GM21526 (cell line): ENCODE data around the gene GPI.
"Not testable (repeated sequence)": the region's sequence is repeated elsewhere in the genome, so short reads cannot be mapped to it uniquely, and the experiment has no call there.

Experiments
- ATAC-seq: cut with Tn5 transposase; IDR thresholded peaks from one replicate; pipeline ENCODE4 v1.9.1; 2021; ENCODE audit warnings: moderate library complexity; ENCODE audit not compliant: unreplicated experiment, low FRiP score

GPI gene

DNA sequence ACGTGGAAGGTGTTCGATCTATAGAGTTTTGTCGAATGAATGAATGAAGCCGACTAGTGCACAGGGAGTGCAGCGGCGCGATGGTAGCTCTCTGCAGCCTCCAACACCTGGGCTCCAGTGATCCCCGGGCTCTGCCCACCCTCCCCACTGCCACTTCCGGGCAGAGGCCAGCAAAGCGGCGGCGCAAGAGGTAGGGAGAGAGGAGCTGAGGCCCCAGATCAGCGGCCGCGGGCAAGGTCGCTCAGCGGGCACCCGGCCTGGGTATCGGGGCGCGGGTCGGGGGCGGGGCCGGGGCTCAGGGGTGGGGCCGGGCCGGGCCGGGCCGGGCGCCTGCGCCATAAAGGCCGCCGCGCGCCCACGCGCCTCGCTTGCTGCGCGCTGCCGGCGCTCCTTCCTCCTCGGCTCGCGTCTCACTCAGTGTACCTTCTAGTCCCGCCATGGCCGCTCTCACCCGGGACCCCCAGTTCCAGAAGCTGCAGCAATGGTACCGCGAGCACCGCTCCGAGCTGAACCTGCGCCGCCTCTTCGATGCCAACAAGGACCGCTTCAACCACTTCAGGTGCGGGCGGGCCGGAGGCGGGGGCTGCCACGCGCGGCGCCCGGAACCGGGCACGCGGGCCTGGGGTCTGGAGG, at the start of gene GPI:
Gene GPI, plus strand, starts transcription at position 367 of the 633 bp plus-strand sequence. Its CDS starts 71 bp downstream, at position 438.
- peak; percentile 60 for ATAC-seq

GRCh38 chr19:34316247-34316646, 48.7 kb upstream of the GPI start:
- ATAC-seq: no peak

DNA sequence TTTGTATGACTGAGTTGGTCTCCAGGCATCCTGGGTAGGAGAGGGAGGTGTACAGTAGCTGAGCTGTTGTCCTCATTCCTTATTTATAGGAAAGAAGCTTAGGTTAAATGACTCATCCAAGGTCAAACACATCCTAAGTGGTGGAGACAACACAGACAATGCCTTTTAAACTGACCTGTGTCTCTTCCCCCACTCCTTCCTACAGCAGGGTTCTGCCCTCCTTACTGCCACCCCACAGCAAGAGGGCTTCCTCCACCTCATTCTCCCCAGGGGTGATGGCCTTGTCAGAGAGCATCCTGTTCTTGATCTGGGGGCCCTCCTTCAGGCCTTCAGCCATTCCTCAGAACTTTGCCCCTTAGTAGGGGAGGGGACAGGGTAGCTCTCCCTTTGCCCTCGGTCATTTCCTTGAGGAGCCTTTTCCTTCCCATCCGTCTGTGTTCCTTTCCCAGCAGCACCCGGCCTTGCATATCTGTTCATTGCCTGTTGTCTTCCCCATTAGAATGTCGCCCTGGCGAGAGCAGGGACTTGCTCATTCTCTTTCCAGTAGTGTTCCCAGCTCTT, 48.2 kb upstream of the GPI start:
- no peak for ATAC-seq

GRCh38 chr19:34317311-34317927, 47.6 kb upstream of the GPI start:
- ATAC-seq: no peak

GRCh38 chr19:34319230-34319585, 45.8 kb upstream of the GPI start:
- ATAC-seq: no peak

- no peak for ATAC-seq
Measured at GRCh38 chr19:34319785-34320184, 45.2 kb upstream of the GPI start.

DNA sequence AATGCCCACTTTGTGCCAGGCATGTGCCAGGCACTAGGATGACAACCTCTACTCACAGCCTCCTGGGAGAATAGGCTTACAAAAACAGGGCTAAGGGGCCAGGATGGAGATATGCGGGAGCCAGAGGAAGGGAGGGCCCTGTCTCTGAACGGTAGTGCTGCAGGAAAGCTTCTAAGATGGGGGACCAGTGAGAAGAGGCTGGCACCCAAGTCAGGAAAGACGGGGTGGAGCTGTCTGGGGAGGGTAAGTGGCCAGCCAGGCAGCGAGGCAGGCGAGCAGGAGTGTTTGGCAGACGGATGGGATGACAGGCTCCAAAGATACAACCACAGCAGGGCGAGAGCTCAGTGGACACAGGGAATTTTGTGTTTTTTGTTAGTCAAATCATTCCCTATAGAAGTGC, 44.7 kb upstream of the GPI start:
- ATAC-seq: no peak

- no peak for ATAC-seq
Measured at GRCh38 chr19:34321735-34322134, 43.3 kb upstream of the GPI start.

DNA sequence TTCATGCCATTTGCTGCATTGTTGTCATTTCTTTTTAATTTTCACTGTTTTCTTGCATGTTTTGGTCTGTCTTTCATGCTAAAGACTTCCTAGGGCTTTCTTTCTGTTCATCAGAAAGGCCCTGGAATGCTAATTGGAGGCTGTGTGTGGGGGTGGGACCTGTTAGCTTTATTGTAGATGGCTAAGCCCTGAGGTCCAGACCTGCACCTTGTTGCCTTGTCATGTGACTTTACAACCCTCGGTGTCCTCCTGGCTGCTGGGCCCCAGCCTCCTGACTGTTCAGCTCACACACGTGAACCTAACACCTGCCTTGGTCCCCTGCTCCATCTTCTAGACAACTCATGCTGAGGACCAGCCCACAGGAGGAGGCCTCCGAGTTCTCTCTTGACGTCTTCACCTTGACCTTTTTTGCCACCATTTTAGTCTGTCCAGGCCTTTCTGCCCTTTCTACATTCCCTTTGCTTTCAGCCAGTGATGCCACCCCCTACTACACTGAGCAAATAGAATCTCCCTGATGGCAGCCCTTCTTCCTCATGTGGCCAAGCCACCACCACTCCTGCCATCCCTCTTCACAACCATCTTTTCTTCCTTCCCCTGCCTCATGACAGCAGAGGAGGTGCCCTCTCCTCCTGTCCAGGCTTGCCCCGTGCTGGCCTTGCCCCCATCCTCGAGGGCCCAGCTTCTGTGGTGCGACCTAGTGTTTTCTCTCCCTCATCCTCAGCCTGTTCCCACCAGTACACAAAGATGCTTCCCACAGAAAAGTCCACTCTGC, 41.4 kb upstream of the GPI start:
- ATAC-seq: no peak

DNA sequence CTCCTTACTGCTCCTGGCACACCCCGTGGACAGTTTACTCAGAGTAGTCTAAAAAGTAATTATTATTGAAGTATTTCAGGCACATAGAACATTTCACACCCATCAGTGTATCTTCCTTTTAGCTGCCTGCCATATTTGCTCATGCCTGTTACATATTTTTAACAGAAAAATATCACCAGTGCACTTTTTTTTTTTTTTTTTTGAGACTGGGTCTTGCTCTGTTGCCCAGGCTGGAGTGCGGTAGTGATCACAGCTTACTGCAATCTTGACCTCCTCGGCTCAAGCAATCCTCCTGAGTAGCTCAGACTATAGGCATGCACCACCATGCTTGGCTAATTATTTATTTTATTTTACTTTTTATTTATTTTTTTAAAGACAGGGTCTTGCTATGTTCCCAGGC, 40.7 kb upstream of the GPI start:
- ATAC-seq: no peak

- no peak for ATAC-seq
Measured at GRCh38 chr19:34325181-34325580, 39.8 kb upstream of the GPI start.

- ATAC-seq: no peak
Measured at GRCh38 chr19:34325981-34326787, 38.8 kb upstream of the GPI start.

- ATAC-seq: no peak
Measured at GRCh38 chr19:34327851-34328250, 37.1 kb upstream of the GPI start.

- no peak for ATAC-seq
Measured at GRCh38 chr19:34328982-34329381, 36.0 kb upstream of the GPI start.

DNA sequence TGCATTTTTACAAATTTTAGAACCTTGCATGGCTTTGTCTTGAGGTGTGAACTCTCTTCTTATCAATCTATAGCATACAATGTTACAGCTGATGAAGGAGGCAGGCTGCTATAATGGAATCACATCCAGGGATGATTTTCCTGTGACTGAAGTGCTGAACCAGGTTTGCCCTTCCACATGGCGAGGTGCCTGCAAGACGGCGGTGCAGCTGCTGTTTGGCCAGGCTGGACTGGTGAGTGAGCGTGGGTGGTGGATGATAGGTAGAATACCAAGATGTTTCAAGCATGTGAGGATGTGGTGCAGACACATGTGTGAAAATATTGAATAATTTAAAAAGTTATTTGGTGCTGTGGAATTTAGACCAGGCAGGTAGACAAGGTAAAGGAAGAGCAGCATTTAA, 34.9 kb upstream of the GPI start:
- no peak for ATAC-seq

GRCh38 chr19:34330596-34330995, 34.4 kb upstream of the GPI start:
- ATAC-seq: not testable (repeated sequence)

DNA sequence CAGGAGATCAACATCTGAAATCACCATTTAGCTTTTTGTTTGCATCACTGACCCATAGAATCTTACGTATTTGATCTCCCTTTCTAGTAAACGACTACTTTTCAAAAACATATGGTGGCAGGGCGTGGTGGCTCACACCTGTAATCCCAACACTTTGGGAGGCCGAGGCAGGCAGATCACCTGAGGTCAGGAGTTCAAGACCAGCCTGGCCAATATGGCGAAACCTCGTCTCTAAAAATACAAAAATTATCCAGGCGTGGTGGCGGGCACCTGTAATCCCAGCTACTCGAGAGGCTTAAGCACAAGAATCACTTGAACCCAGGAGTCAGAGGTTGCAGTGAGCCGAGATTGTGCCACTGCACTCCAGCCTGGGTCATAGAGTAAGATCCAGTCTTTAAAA, 33.4 kb upstream of the GPI start:
- not testable (repeated sequence) for ATAC-seq

- no peak for ATAC-seq
Measured at GRCh38 chr19:34332027-34332760, 32.8 kb upstream of the GPI start.

DNA sequence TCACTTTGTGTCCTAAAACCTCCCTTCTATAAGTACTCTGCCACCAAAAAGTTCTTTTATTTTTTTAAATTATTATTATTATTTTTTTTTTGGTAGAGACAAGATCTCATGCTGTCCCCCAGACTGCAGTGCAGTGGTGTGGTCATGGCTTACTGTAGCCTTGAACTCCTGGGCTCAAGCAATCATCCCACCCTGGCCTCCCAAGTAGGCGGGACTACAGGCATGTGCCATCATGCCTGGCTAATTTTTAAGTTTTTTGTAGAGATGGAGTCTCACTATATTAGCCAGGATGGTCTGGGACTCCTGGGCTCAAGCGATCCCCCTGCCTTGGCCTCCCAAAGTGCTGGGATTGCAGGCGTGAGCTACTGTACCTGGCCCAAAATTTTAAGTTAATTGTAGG, 29.1 kb upstream of the GPI start:
- no peak for ATAC-seq

- no peak for ATAC-seq
Measured at GRCh38 chr19:34336781-34337271, 28.2 kb upstream of the GPI start.
